Activated naive CD8-positive, alpha-beta T cell treated with anti-CD3 and anti-CD28 coated beads, Interleukin-2, amount 50 U/mL, for 24 hours (primary cell): ENCODE results near the gene CCDC102B.
"Not testable (repeated sequence)": the region's sequence is repeated elsewhere in the genome, so short reads cannot be mapped to it uniquely, and the experiment has no call there.

Source experiments
- ATAC-seq: fragments of 150-1000 bp; cut with Tn5 transposase; one replicate; pipeline ENCODE4 v1.10.0; 2021
- DNase-seq: peaks from one replicate; pipeline ENCODE4 v3.0.0; 2021
- H3K27ac Mint-ChIP-seq: one replicate; pipeline ENCODE4 v1.8.0; 2021; ENCODE audit warnings: mild to moderate bottlenecking, mixed read lengths
- H3K27me3 Mint-ChIP-seq: one replicate; pipeline ENCODE4 v1.8.0; 2021; ENCODE audit warnings: mixed read lengths
- H3K36me3 Mint-ChIP-seq: one replicate; pipeline ENCODE4 v1.8.0; 2021; ENCODE audit warnings: low read depth, mixed read lengths
- H3K4me1 Mint-ChIP-seq: one replicate; pipeline ENCODE4 v1.8.0; 2021; ENCODE audit warnings: mixed read lengths
- H3K4me3 Mint-ChIP-seq: one replicate; pipeline ENCODE4 v1.8.0; 2021; ENCODE audit warnings: mild to moderate bottlenecking, moderate library complexity, mixed read lengths
- H3K9me3 Mint-ChIP-seq: one replicate; pipeline ENCODE4 v1.8.0; 2021; ENCODE audit warnings: mixed read lengths

Gene CCDC102B

DNA sequence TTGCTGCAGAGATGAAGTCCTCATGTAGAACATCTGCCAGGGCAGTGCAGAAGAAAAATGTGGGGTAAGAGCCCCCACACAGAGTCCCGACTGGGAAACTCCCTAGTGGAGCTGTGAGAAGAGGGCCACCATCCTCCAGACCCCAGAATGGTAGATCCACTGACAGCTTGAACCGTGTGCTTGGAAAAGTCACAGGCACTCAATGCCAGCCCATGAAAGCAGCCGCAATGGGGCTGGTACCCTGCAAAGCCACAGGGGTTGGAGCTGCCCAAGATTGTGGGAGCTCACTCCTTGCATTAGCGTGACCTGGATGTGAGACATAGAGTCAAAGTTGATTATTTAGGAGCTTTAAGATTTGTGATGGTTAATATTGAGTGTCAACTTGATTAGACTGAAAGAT lies 197.8 kb downstream of the CCDC102B start:
- Mint-ChIP-seq H3K4me1 (peaks cover 2% of the 10 kb centered on the region), H3K9me3 (peaks cover 8% of the 10 kb centered on the region), H3K4me3 (no peak overlapping the region), H3K27ac (no peak overlapping the region), H3K36me3 (peaks cover 1% of the 10 kb centered on the region), H3K27me3 (peaks cover 4% of the 10 kb centered on the region)
- DNase-seq (no peak), ATAC-seq (no peak)

DNA sequence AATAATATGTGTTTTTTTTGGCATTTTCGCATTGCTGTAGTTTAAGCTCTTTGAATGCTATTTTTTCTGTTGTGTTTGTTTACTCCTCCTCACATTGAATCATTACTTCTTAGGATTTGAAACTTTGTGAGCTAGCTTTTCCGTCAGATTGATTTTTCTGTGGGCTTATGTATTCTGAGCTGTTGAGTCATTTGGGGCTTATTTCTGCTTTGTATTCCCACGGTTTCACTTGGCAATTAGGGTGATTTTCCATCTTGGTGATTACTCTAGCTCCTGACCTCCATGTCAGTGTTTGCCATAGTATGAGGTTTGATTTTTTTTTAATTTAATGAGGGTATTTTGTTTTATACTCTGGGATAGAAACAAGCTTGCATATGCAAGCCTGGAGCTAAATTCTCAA lies 200.0 kb downstream of the CCDC102B start:
- Mint-ChIP-seq H3K4me3 (no peak overlapping the region), H3K36me3 (peaks cover 1% of the 10 kb centered on the region), H3K27me3 (peaks cover 4% of the 10 kb centered on the region), H3K9me3 (peaks cover 8% of the 10 kb centered on the region), H3K4me1 (no peaks in the 10 kb centered on the region), H3K27ac (no peak overlapping the region)
- ATAC-seq (no peak), DNase-seq (no peak)

DNA sequence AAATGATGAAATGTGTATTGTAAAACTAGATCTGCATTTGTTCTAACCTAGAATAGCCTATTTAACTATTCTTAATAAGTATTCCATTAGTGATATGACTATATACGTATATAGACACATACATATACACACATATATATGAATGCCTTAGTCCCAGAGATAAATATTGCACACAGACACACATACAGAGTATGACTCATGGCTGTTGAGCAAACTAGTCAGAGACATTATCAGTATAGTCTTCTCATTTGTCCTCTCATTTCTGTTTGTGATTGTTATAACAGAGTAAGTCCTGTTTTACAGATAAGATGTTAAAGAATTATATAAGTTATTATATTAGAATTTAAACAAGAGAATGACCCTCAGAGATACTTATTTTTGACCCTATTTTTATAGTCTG lies 202.5 kb downstream of the CCDC102B start:
- ATAC-seq (no peak), DNase-seq (no peak)
- H3K27me3 Mint-ChIP-seq, result no peaks in the 10 kb centered on the region
- H3K27ac Mint-ChIP-seq, result no peak overlapping the region
- no peak overlapping the region for H3K4me3 Mint-ChIP-seq
- H3K36me3 Mint-ChIP-seq, result no peaks in the 10 kb centered on the region
- no peaks in the 10 kb centered on the region for H3K4me1 Mint-ChIP-seq
- H3K9me3 Mint-ChIP-seq, result peaks cover 4% of the 10 kb centered on the region

DNA sequence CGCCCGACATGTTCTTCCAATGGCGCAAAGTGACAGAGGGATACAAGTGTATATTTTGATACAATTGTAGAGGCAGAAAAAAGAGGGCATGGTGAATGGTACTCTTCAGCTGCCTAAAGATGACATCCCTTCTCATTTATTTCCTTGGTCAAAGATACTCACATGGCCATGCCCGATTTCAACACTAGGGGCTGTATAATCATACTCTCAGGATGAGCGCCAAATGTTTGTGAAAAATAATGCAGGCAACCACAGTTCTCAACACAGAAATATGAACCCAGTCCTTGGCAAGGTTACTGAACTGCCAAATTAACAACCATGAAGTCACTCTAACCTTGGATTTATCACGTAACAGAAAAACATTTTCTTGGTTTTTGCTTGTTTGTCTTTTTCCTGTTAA lies 204.4 kb downstream of the CCDC102B start:
- no peaks in the 10 kb centered on the region for H3K4me1 Mint-ChIP-seq
- ATAC-seq (no peak), DNase-seq (no peak)
- H3K36me3 Mint-ChIP-seq, result no peaks in the 10 kb centered on the region
- H3K9me3 Mint-ChIP-seq, result no peaks in the 10 kb centered on the region
- no peak overlapping the region for H3K27ac Mint-ChIP-seq
- no peaks in the 10 kb centered on the region for H3K27me3 Mint-ChIP-seq
- H3K4me3 Mint-ChIP-seq, result no peak overlapping the region

DNA sequence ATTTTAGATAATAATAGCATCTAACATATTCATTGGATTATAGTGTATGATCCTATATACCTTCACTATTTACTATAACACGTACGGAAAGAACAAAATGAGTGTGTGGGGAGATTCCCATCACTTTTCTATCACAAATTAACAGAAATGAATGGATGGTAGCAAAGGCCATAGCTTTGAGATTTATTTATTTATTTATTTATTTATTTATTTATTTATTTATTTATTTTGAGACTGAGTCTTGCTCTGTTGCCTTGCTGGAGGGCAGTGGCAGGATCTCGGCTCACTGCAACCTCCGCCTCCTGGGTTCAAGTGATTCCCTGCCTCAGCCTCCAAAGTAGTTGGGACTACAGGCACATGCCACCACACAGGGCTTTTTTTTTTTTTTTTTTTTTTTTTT lies 208.3 kb downstream of the CCDC102B start:
- not testable (repeated sequence) for H3K4me1 Mint-ChIP-seq, DNase-seq, H3K27ac Mint-ChIP-seq, ATAC-seq, H3K36me3 Mint-ChIP-seq, H3K27me3 Mint-ChIP-seq, H3K4me3 Mint-ChIP-seq, H3K9me3 Mint-ChIP-seq

DNA sequence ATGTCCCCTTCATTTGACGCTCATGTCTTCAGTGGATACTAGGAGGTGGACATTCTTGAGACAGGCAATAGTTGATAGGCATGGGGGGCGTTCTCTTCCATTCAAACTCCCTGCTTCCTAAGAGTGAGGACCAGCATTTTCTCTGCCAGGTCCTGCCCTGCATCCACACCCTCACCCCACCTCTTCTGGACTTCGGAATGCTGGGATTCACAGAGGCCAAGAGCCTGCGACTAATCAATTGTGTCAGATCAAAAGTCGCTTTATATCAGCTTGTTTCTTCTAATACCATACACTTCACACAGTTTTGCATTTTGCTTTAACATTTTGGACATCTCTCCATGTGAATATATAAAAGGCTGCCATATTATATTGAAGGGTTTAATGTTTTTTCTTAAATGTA lies 210.7 kb downstream of the CCDC102B start:
- Mint-ChIP-seq H3K4me3 (no peak overlapping the region), H3K27me3 (no peaks in the 10 kb centered on the region), H3K4me1 (no peaks in the 10 kb centered on the region), H3K27ac (no peak overlapping the region), H3K9me3 (no peaks in the 10 kb centered on the region), H3K36me3 (no peaks in the 10 kb centered on the region)
- DNase-seq (no peak), ATAC-seq (no peak)

DNA sequence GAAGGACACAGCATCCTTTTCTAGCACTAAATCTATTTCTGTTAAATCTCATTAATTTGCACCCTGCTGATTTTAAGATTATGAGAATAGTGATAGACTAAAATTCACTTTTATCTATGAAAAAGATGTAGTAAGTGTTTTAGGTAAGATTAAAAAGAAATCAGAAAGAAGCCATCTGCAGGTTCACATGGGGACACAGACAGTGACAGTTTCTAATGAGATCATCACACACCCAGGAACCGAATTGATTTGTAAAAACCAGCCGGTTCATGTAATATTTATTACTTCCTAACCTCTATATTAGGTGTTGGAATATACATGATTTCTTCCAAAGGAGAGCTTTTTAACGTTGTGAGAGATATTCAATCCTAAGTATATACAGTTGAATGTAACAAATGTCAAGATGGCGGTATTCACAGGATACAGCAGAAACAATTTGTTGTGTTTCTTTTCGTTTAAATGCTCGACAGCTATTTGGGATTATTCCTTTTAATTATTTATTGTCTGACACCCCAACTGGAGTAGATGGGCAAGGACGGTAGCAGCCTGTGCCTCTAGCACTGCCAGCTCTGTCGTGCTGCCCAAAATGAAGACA lies 223.4 kb downstream of the CCDC102B start:
- Mint-ChIP-seq H3K9me3 (no peaks in the 10 kb centered on the region), H3K4me1 (no peaks in the 10 kb centered on the region), H3K27me3 (no peaks in the 10 kb centered on the region), H3K27ac (no peak overlapping the region), H3K36me3 (no peaks in the 10 kb centered on the region), H3K4me3 (no peak overlapping the region)
- DNase-seq (no peak), ATAC-seq (no peak)

DNA sequence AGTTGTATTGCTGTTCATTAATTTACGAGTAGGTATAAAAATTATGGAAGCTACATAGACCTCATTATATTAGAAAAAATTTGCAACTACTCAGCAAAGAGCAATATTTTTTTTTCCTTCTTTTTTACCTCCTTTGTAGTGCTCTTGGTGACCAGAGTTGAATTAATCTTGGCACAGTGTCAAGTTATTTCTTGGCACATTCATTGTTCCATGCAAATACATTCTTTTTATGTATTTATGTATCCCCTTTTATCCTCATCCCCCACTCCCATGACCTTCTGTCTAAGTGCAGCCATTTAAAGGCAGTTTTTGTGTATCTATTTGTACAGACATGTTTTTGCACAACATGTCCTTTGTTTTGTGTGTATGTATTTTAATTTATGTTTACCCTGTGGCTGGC lies 224.5 kb downstream of the CCDC102B start:
- no peak for DNase-seq
- H3K4me1 Mint-ChIP-seq, result no peaks in the 10 kb centered on the region
- no peak overlapping the region for H3K4me3 Mint-ChIP-seq
- H3K27ac Mint-ChIP-seq, result no peak overlapping the region
- H3K27me3 Mint-ChIP-seq, result no peaks in the 10 kb centered on the region
- H3K36me3 Mint-ChIP-seq, result no peaks in the 10 kb centered on the region
- no peak for ATAC-seq
- no peaks in the 10 kb centered on the region for H3K9me3 Mint-ChIP-seq

DNA sequence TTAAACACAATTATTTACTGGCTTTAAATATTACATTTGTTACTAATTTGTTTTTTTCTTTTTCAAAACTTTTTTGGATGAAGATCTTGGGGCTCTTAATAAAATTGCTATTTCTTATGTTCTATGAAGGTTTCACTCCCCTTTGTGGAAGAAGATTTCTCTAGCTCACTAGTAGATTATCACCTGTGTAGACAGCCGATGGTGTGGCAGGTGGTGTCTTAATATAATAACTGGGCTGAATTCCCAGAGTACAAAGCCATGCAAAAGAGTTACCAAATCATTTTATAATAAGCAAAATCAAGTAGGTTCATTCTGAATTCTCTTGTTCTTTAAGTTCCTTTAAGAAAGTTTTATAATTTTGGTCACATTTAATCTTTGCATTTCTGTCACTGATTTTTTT lies 233.7 kb downstream of the CCDC102B start:
- Mint-ChIP-seq H3K27ac (no peak overlapping the region), H3K4me1 (no peaks in the 10 kb centered on the region), H3K4me3 (no peak overlapping the region), H3K36me3 (no peaks in the 10 kb centered on the region), H3K9me3 (no peaks in the 10 kb centered on the region), H3K27me3 (no peaks in the 10 kb centered on the region)
- ATAC-seq (no peak), DNase-seq (no peak)

DNA sequence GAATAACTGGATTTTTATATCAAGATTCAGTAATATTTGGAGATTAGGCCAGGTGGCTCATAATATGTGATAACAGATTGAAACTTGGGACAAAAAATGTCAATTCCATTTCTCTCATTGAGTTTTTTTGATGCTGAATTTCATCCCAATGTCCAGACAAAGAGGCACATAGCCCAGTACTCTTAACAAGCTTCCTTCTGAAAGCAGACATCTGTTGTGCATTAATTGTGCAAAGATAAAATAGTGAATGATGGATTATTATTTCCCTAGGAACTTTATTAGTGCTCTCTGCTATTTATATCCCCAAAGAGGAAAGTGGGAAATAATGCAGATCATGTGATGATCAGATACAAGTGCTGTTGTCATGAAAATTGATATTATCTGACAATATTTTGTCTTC lies 234.1 kb downstream of the CCDC102B start:
- ATAC-seq, result no peak
- no peak for DNase-seq
- Mint-ChIP-seq H3K27me3 (no peaks in the 10 kb centered on the region), H3K4me3 (no peak overlapping the region), H3K36me3 (no peaks in the 10 kb centered on the region), H3K4me1 (no peaks in the 10 kb centered on the region), H3K9me3 (no peaks in the 10 kb centered on the region), H3K27ac (no peak overlapping the region)

DNA sequence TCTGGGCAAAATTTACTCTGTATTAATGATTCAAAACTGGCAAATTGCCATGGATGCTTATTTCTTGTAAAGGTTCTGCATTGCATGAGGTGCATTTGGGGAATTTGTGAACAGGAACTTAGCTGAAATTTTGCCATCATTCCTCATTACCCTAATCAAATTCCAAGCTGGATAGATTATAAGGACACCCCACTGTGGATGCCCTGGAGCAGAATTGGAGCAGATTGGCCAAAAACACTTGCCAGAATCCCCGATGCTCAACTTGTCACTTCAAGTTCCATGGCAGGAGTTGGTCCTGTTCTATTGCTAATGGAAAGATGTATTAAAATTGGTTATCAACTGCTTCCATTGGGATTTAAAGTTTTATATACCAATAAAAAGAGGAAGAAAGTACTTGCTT lies 237.9 kb downstream of the CCDC102B start:
- H3K27ac Mint-ChIP-seq, result no peak overlapping the region

DNA sequence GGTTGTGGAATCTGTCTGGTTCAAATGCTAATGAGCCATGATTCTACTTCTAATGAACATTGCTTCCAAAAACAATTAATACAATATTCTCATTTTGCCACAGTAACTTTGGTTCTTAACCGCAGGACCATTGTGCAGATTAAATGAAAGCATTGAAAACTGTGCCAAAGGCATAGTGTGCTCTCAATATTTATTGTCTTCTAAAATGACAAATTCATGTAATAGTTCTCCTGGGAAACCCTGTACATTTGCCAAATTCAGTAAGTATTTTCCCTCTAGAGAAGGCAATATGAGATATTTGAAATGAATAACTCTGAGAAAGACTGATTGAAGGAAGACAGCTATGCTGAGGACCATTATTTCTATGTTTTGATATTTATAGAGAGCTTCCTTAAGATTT lies 246.3 kb downstream of the CCDC102B start:
- Mint-ChIP-seq H3K27me3 (no peaks in the 10 kb centered on the region), H3K4me1 (no peaks in the 10 kb centered on the region), H3K36me3 (no peaks in the 10 kb centered on the region), H3K9me3 (no peaks in the 10 kb centered on the region), H3K4me3 (no peak overlapping the region), H3K27ac (no peak overlapping the region)
- ATAC-seq (no peak), DNase-seq (no peak)

More for the DNA sequence above, 237.9 kb downstream of the CCDC102B start:
- no peaks in the 10 kb centered on the region for H3K4me1 Mint-ChIP-seq
- no peaks in the 10 kb centered on the region for H3K36me3 Mint-ChIP-seq
- no peak overlapping the region for H3K4me3 Mint-ChIP-seq
- no peaks in the 10 kb centered on the region for H3K9me3 Mint-ChIP-seq
- ATAC-seq (no peak), DNase-seq (no peak)
- H3K27me3 Mint-ChIP-seq, result no peaks in the 10 kb centered on the region

DNA sequence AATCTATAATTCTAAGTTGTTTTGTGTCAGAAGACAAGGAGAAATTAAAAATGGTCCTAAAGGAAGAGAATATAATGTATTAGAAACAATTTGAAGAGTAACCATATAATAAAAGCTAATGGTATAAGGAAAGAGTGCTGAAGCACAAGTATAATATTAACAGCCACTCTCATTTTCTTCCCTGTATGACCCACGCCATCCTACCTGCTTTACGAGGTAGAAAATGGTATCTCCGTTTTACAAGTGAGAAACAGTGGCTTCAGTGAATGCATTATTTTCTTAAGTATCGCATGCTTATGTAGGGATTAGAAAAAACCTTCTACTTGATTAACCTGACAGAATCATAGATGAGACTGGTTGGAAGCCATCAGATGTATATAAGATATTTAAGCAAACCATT lies 266.2 kb downstream of the CCDC102B start:
- H3K27me3 Mint-ChIP-seq, result no peaks in the 10 kb centered on the region
- DNase-seq (no peak), ATAC-seq (no peak)
- H3K9me3 Mint-ChIP-seq, result no peaks in the 10 kb centered on the region
- no peaks in the 10 kb centered on the region for H3K4me1 Mint-ChIP-seq
- H3K36me3 Mint-ChIP-seq, result no peaks in the 10 kb centered on the region
- no peak overlapping the region for H3K27ac Mint-ChIP-seq
- no peak overlapping the region for H3K4me3 Mint-ChIP-seq

DNA sequence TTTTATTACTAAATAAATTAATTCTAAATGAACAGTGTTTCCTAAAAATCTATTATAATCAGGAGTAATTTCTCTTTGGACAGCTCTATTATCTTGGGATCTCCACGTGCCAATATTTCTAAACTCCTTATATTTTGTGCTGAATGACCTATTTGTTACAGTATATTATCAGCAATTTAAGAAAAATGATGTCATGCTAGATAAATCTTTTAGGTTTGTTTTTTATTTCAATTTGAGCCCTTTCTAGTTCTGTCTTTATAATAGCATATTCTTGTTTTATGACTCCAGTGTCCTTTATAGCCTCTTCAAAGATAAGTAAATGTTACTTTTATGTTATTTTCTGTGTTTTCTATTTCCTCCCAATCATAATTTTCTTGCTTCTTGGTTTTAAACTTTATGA lies 269.2 kb downstream of the CCDC102B start:
- ATAC-seq (no peak), DNase-seq (no peak)
- Mint-ChIP-seq H3K4me1 (no peaks in the 10 kb centered on the region), H3K27me3 (no peaks in the 10 kb centered on the region), H3K36me3 (no peaks in the 10 kb centered on the region), H3K9me3 (no peaks in the 10 kb centered on the region), H3K4me3 (no peak overlapping the region), H3K27ac (no peak overlapping the region)

DNA sequence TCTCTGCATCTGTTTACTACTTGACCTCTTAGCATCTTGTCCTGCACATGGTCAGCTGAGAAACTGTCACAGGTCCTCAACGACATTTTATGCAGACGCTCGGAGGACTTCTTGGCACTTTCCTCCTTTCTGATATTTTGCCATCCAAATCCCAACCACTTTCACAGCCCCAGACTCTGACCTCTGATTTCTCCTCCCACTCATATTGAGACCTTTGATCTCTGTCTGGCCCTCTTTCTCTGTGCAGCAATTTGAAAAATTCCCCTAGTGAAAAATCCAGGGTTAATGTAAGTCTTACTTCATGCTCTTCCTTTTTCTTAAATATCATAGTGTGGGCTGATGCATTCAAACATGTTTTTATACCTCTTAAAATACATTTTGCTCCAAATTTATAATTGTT lies 273.8 kb downstream of the CCDC102B start:
- DNase-seq, result no peak
- Mint-ChIP-seq H3K4me3 (no peak overlapping the region), H3K27ac (no peak overlapping the region), H3K4me1 (no peaks in the 10 kb centered on the region), H3K36me3 (no peaks in the 10 kb centered on the region), H3K27me3 (no peaks in the 10 kb centered on the region), H3K9me3 (no peaks in the 10 kb centered on the region)
- no peak for ATAC-seq

DNA sequence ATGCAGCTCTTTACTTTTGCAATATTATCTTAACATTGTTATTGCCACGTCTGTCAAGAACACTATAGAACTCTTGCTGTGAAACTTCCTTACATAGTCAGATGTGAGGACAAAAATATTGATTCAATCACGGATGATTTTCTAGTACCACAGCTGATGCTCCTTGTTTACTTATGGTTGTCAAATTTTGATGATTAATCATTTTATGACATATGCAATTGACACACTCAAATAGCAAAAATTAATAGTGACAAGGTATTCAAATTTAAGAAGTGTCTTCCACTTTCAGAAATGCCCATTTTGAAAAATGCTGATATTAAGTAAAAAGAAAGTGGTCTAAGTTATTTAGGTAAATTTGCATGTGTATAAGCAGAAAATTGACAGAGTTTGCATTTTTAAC lies 284.0 kb downstream of the CCDC102B start:
- Mint-ChIP-seq H3K4me3 (no peak overlapping the region), H3K9me3 (no peaks in the 10 kb centered on the region), H3K4me1 (no peaks in the 10 kb centered on the region), H3K27ac (no peak overlapping the region), H3K36me3 (no peaks in the 10 kb centered on the region), H3K27me3 (no peaks in the 10 kb centered on the region)
- ATAC-seq (no peak), DNase-seq (no peak)
